ENCODE data around the gene CENPF.

DNA sequence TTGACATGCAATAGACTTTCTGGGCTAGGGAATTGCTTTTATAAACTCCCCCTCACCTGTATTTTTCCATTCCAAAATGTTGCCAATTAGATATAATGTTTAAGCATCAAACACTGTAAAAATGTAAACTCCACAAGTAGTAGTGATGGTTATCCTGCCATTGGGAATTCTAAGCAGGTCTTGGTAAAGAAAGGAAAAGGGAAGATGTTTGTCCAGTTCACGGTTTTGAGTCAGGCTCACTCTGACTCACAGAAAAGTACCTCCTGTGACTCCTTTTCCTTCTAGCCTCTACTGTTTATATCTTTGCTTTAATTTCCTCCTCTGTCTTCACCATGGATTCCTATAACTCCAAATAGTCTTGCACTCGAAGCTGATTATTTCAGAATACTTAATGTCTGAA, 32.6 kb upstream of the CENPF start:
- TF ChIP-seq, protein P1, sequence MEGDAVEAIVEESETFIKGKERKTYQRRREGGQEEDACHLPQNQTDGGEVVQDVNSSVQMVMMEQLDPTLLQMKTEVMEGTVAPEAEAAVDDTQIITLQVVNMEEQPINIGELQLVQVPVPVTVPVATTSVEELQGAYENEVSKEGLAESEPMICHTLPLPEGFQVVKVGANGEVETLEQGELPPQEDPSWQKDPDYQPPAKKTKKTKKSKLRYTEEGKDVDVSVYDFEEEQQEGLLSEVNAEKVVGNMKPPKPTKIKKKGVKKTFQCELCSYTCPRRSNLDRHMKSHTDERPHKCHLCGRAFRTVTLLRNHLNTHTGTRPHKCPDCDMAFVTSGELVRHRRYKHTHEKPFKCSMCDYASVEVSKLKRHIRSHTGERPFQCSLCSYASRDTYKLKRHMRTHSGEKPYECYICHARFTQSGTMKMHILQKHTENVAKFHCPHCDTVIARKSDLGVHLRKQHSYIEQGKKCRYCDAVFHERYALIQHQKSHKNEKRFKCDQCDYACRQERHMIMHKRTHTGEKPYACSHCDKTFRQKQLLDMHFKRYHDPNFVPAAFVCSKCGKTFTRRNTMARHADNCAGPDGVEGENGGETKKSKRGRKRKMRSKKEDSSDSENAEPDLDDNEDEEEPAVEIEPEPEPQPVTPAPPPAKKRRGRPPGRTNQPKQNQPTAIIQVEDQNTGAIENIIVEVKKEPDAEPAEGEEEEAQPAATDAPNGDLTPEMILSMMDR (IDR thresholded peaks at IDR 0.05; ENCODE audit: low read depth, low read length, poor library complexity, severe bottlenecking), result no peak
- TF ChIP-seq EZH2phosphoT487 (IDR thresholded peaks at IDR 0.05; ENCODE audit: borderline replicate concordance, low read length), result no peak
